ENCODE measurements around the gene SIRT2. TPM values are rescaled to one million over a fixed set of nuclear protein-coding genes. Genes with fewer than 3 reads are reported as not detected.

The SIRT2 gene
- polyA plus RNA-seq, 1 experiment, result 45.5 TPM

DNA sequence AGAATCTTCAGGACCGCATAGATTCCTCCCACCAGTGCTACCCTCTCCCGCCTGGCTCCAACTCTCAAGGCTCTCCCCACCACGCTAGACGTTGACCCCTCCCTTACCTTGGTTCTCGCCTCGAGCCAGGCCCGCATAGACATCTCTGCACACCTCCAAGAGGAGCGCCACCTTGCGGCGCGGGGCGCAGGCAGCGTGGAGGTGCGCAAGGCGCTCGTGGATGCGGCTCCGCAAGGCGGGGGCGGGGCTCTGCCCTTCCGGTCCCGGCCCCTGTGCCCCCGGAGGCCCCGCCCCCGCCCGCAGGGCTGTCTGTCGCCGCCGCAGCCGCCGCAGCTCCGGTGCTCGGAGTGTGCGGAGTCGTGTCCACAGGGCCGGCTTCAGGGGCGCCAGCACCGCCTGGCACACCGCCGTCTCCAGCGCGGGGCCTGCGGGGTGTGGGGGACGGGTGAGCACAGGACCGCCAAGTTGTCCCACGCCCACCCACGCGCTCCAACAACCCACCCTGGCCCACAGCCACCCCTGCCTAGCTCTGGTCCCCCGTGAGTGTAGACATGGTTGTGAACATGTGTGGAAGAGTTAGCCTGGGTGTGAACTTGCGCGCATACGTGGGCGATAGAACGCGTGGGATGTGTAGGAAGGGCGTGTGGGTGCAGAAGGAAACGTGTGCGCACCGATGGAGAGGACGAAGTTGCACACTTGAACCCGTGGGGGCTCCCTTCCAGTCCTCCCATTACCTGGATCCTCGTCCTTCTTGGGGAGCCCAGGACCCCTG lies 29.4 kb downstream of the SIRT2 start:
- no peak for DNase-seq (ENCODE audit: low read depth, low spot score)
- POLR2A ChIA-PET, result interaction anchor here (0.5 to 1.3 kb wide), 2 partner anchors 39 to 556 kb away, joined by 3 read pairs; partner anchors contain the start of gene ECH1
- H3K27me3 ChIP-seq (ENCODE audit: control insufficient read depth, insufficient read depth, low read length), result no peaks in the 10 kb centered on the region
- CTCF ChIA-PET, result interaction anchor here (0.8 to 1.3 kb wide), 9 partner anchors 9 to 467 kb away, joined by 3 to 9 read pairs (median 4); partner anchors contain the start of genes FAM98C, MRPS12, RINL and SARS2
- no peaks in the 10 kb centered on the region; the same call in 1 of the 2 replicates for H3K9me3 ChIP-seq (ENCODE audit: control insufficient read depth, insufficient read depth, low read length)
- peak overlapping the region; percentile 11 for H3K27ac ChIP-seq (ENCODE audit: low read depth, low read length)
- TF ChIP-seq, protein P1, sequence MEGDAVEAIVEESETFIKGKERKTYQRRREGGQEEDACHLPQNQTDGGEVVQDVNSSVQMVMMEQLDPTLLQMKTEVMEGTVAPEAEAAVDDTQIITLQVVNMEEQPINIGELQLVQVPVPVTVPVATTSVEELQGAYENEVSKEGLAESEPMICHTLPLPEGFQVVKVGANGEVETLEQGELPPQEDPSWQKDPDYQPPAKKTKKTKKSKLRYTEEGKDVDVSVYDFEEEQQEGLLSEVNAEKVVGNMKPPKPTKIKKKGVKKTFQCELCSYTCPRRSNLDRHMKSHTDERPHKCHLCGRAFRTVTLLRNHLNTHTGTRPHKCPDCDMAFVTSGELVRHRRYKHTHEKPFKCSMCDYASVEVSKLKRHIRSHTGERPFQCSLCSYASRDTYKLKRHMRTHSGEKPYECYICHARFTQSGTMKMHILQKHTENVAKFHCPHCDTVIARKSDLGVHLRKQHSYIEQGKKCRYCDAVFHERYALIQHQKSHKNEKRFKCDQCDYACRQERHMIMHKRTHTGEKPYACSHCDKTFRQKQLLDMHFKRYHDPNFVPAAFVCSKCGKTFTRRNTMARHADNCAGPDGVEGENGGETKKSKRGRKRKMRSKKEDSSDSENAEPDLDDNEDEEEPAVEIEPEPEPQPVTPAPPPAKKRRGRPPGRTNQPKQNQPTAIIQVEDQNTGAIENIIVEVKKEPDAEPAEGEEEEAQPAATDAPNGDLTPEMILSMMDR (IDR thresholded peaks at IDR 0.05; ENCODE audit: low read depth, low read length), result peak; percentile 76
- H3K4me3 ChIP-seq (ENCODE audit: low read depth, low read length), result peak overlapping the region; percentile 61

DNA sequence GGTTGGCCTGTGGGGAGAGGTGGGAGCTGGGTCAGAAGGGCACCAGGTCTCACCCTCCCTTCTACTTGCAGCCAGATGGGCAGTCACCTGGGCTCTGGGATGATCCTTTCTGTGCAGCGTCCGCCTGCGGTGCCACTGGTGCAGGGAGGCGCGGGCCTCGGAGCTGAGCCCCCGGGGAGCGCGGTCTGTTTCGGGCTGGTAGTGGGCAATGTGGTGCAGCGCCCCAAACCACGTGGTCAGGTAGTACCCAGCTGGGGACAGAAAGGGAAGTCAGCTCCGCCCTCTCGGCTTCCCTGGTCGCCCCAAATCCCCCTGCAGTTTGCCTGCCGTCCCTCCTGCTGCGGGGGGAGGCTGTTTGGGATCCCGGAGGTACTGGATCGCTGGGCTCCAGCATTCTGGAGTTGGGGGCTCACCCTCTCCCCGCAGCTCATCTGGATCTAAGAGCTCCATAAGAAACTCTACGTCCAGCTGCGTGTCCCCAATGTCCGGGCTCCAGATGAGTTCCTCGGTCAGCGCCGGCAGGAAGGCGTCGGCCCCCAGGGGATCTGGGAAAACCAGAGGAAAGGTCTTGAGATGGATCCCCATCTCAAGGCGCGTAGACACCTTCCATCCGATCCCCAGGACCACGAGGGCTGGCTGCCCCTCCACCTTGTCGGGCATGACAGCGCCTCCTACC lies 30.1 kb downstream of the SIRT2 start:
- Histone ChIP-seq H3K27ac (ENCODE audit: low read depth, low read length) (peak overlapping the region; percentile 11), H3K4me3 (ENCODE audit: low read depth, low read length) (peak overlapping the region; percentile 61), H3K9me3 (ENCODE audit: control insufficient read depth, insufficient read depth, low read length) (no peaks in the 10 kb centered on the region; the same call in 1 of the 2 replicates), H3K27me3 (ENCODE audit: control insufficient read depth, insufficient read depth, low read length) (no peaks in the 10 kb centered on the region)
- CTCF ChIA-PET, result interaction anchor here (0.6 to 1.3 kb wide), 13 partner anchors 9 to 466 kb away, joined by 3 to 9 read pairs (median 4); partner anchors contain the start of genes FAM98C, MRPS12, RINL and SARS2
- DNase-seq (ENCODE audit: low read depth, low spot score), result no peak
- TF ChIP-seq, protein P1 (IDR thresholded peaks at IDR 0.05; ENCODE audit: low read depth, low read length), result no peak
- POLR2A ChIA-PET, result interaction anchor here (1.3 kb wide), 1 partner anchor 38 kb away, joined by 3 read pairs; the partner anchor contains the start of gene ECH1

DNA sequence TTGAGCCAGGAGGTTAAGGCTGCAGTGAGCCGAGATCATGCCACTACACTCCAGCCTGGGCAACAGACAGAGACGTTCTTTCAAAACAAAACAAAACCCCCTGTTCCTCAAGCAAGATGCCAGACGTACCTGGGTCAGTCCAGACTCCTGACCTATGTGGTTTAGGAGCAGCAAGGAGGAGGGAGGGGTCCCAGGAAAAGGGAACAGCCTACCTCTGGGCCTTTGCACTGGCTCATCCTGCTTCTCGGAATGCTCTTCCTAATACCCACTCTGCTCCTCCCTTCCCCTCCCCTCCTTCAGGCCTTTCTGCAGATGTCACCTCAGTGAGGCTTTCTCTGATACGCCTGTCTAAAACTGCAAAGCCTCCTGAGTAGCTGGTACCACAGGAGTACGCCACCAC lies 30.9 kb downstream of the SIRT2 start:
- CTCF ChIA-PET, result interaction anchor here (0.6 to 1.3 kb wide), 7 partner anchors 8 to 331 kb away, joined by 3 to 9 read pairs (median 4); no protein-coding TSS in a partner anchor
- POLR2A ChIA-PET, result interaction anchor here (1.3 kb wide), 1 partner anchor 37 kb away, joined by 3 read pairs; the partner anchor contains the start of gene ECH1

DNA sequence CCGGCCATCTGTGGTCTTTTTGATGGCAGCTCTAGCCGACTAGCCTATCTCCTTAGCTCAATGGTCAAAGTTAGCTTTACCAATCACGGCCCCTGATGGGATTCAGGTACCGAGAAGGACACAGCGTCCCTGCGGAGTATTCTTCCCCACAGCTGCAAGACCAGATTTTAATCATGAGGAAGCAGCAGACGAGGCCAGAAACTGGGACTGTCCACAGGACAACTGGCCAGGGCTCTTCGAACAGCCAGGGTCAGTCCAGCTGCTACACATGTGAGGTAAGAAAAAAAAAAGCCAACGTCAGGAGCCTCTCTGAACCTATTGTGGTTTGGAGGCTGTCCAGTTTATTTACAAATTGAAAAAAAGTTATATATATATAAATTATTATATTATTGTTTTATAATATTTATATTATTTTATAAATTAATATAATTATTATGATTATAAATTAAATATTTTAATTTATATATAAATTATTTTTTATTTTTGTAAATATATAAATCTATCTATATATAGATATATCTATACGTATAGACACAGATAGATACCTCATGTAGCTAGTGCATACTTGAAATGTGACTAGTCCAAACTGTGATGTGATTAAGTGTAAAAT lies 32.1 kb downstream of the SIRT2 start:
- Histone ChIP-seq H3K27me3 (ENCODE audit: control insufficient read depth, insufficient read depth, low read length) (no peaks in the 10 kb centered on the region), H3K27ac (ENCODE audit: low read depth, low read length) (no peak overlapping the region), H3K9me3 (ENCODE audit: control insufficient read depth, insufficient read depth, low read length) (no peaks in the 10 kb centered on the region; the same call in 1 of the 2 replicates), H3K4me3 (ENCODE audit: low read depth, low read length) (no peak overlapping the region)
- DNase-seq (ENCODE audit: low read depth, low spot score), result no peak
- TF ChIP-seq, protein P1 (IDR thresholded peaks at IDR 0.05; ENCODE audit: low read depth, low read length), result no peak
- ChIA-PET POLR2A (interaction anchor here (0.6 kb wide), 1 partner anchor 176 kb away, joined by 3 read pairs; no protein-coding TSS in a partner anchor), CTCF (interaction anchor here (1.0 to 1.6 kb wide), 2 partner anchors 98 to 464 kb away, joined by 4 read pairs; partner anchors contain the start of gene FAM98C)

More for the DNA sequence above, 30.9 kb downstream of the SIRT2 start:
- no peak overlapping the region for H3K4me3 ChIP-seq (ENCODE audit: low read depth, low read length)
- TF ChIP-seq, protein P1 (IDR thresholded peaks at IDR 0.05; ENCODE audit: low read depth, low read length), result no peak
- H3K27ac ChIP-seq (ENCODE audit: low read depth, low read length), result no peak overlapping the region
- DNase-seq (ENCODE audit: low read depth, low spot score), result no peak
- H3K9me3 ChIP-seq (ENCODE audit: control insufficient read depth, insufficient read depth, low read length), result no peaks in the 10 kb centered on the region; the same call in 1 of the 2 replicates
- no peaks in the 10 kb centered on the region for H3K27me3 ChIP-seq (ENCODE audit: control insufficient read depth, insufficient read depth, low read length)

Data from AG04450 (cell line).